CD4-positive, alpha-beta T cell (primary cell): ENCODE measurements around the gene ATG9A. TPM values are rescaled to one million over a fixed set of nuclear protein-coding genes. Genes with fewer than 3 reads are reported as not detected.

Source experiments
- ATAC-seq: fragments of 200-7000 bp; cut with Tn5 transposase; one replicate; pipeline ENCODE4 v1.10.0; 2022; ENCODE audit warnings: mild to moderate bottlenecking; ENCODE audit not compliant: poor library complexity
- CTCF ChIA-PET: fragments of 350-600 bp; sonication (Branson Sonifier 250); formaldehyde crosslinking; loops from one replicate; lab custom pipeline; 2021; ENCODE audit warnings: antibody characterized with exemption, inconsistent platforms; lab: Charles Lee
- POLR2A ChIA-PET: fragments of 350-600 bp; sonication (Branson Sonifier 250); formaldehyde crosslinking; loops from one replicate; lab custom pipeline; 2021; ENCODE audit warnings: antibody characterized with exemption, inconsistent platforms; lab: Charles Lee
- DNase-seq, 14 experiments: peaks; one replicate each; pipeline ENCODE4 v3.0.0-alpha.2; 2013 to 2020; ENCODE audit warnings: mixed read lengths in 2 of 14
- H3K27ac ChIP-seq, 2 donors: one replicate each; pipeline versions ENCODE4 v1.5.1 to v1.7.0; 2013; ENCODE audit warnings: low read length in 2 of 2, low read depth in 1 of 2, mild to moderate bottlenecking in 1 of 2
- H3K27me3 ChIP-seq, 2 experiments: 1 replicate in 1 of 2; 2 replicates in 1 of 2; pipeline versions ENCODE4 v1.6.1 to v1.7.0; 2013; ENCODE audit warnings: low read length in 2 of 2, control low read depth in 1 of 2, mild to moderate bottlenecking in 1 of 2, moderate library complexity in 1 of 2; ENCODE audit not compliant: insufficient read depth in 2 of 2, control insufficient read depth in 1 of 2
- H3K36me3 ChIP-seq: one replicate; pipeline ENCODE4 v1.6.1; 2013; ENCODE audit warnings: low read length, control low read depth; ENCODE audit not compliant: insufficient read depth
- H3K4me1 ChIP-seq: one replicate; pipeline ENCODE4 v1.6.1; 2013; ENCODE audit warnings: low read length, control low read depth; ENCODE audit not compliant: insufficient read depth
- H3K4me3 ChIP-seq: one replicate; pipeline ENCODE4 v1.5.1; 2013; ENCODE audit warnings: mild to moderate bottlenecking, low read length, moderate library complexity
- H3K9me3 ChIP-seq, 2 experiments: 1 replicate in 1 of 2; 2 replicates in 1 of 2; pipeline versions ENCODE4 v1.6.1 to v1.7.0; 2013; ENCODE audit warnings: low read length in 2 of 2, mild to moderate bottlenecking in 2 of 2, control low read depth in 1 of 2, moderate library complexity in 1 of 2; ENCODE audit not compliant: control insufficient read depth in 1 of 2, insufficient read depth in 1 of 2
- H3K27ac Mint-ChIP-seq: one replicate; pipeline ENCODE4 v1.8.0; 2020; ENCODE audit warnings: mixed read lengths
- H3K27me3 Mint-ChIP-seq: one replicate; pipeline ENCODE4 v1.8.0; 2021; ENCODE audit warnings: mixed read lengths
- H3K36me3 Mint-ChIP-seq: one replicate; pipeline ENCODE4 v1.8.0; 2021; ENCODE audit warnings: low read depth, mixed read lengths
- H3K4me1 Mint-ChIP-seq: one replicate; pipeline ENCODE4 v1.8.0; 2021; ENCODE audit warnings: low read depth, mixed read lengths
- H3K4me3 Mint-ChIP-seq: one replicate; pipeline ENCODE4 v1.8.0; 2020; ENCODE audit warnings: mild to moderate bottlenecking, mixed read lengths
- H3K9me3 Mint-ChIP-seq: one replicate; pipeline ENCODE4 v1.8.0; 2020; ENCODE audit warnings: mixed read lengths
- CTCF ChIP-seq: fragments of 200-600 bp; IDR thresholded peaks from one replicate; pipeline ENCODE4 v1.8.0; 2022; ENCODE audit warnings: antibody characterized with exemption, mild to moderate bottlenecking
- intact Hi-C, 2 experiments: fragments of 100-400 bp; cut with DNase I in 1 of 2; cut with micrococcal nuclease in 1 of 2; formaldehyde crosslinking; loops; one replicate each; pipeline versions ENCODE4 v1.15.1 to v1.9.0; 2023 to 2025; cut with DNase I, micrococcal nuclease
- total RNA-seq, 174 experiments: library from RNA in 2 of 174; stranded (reverse) in 2 of 174; gene quantifications; one replicate each; pipeline ENCODE4 v1.2.3 and lab custom pipeline; 2021 to 2026

The ATG9A gene
- total RNA-seq, 2 experiments from 2014 or later, result 105 to 106 TPM

DNA sequence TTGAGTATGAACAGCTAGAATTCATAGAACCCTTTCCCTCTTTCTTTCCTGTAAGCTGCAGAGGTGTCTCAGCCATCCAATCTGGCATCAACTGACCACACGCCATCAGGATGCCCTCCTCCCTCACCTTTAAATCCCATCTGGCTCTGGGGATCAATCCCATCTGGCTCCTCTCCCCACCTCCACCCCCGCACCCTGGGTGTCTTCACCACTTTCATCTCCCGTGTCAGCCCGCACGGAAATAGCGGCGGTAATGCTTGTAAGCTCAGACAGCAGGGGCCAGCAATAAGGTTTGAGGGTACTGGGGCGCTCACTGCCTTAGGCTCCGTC, 23.1 kb upstream of the ATG9A start:
- peaks cover 63% of the 10 kb centered on the region for H3K4me1 ChIP-seq
- H3K27ac ChIP-seq, result peak overlapping the region; percentile 71 to 87
- DNase-seq (peak in 6 of 14 experiments; percentile 14 to 57 (median 24)), ATAC-seq (no peak)
- Mint-ChIP-seq H3K27ac (peak overlapping the region; percentile 96), H3K4me1 (peaks cover 63% of the 10 kb centered on the region), H3K9me3 (no peaks in the 10 kb centered on the region), H3K27me3 (no peaks in the 10 kb centered on the region), H3K4me3 (peak overlapping the region; percentile 88), H3K36me3 (peaks cover 66% of the 10 kb centered on the region)
- H3K36me3 ChIP-seq, result peaks cover 44% of the 10 kb centered on the region
- H3K4me3 ChIP-seq, result peak overlapping the region; percentile 88
- intact Hi-C loops, result loop anchor here (2.0 to 10.0 kb wide), 3 partner anchors 35 to 688 kb away; partner anchors contain the start of genes ABCB6 (in 2 of the 2), CNOT9 (in 1 of the 2) and USP37 (in 1 of the 2)
- no peaks in the 10 kb centered on the region for H3K9me3 ChIP-seq
- ChIA-PET POLR2A (interaction anchor here (1.3 to 10.1 kb wide), 11 partner anchors 7 to 136 kb away, joined by 5 to 202 read pairs (median 47); partner anchors contain the start of genes ABCB6, ANKZF1, ATG9A and CNPPD1), CTCF (interaction anchor here (0.6 to 8.4 kb wide), 8 partner anchors 22 to 247 kb away, joined by 3 to 97 read pairs (median 6); partner anchors contain the start of genes ANKZF1, ATG9A, DNAJB2 and NHEJ1)
- no peaks in the 10 kb centered on the region for H3K27me3 ChIP-seq
- TF ChIP-seq CTCF, result no peak

DNA sequence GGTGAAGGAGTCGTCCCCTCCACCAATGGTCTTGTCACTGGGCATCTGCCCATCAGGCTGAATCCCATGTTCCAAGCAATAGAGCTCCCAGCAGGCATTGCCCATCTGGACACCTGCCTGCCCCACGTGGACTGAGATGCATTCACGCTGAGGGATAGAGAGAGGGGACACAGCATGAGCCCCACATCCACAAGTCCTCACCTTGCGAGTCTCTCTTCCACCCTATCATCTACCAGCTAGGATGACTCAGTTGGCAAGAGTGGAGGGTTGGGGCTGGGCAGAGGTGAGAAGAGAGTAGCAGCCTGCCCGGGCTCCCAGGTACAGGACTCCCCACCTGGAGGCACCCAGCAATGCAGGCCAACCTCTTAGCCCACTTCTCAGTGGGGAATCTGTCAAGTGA, 22.6 kb upstream of the ATG9A start:
- ChIA-PET CTCF (interaction anchor here (0.6 to 8.4 kb wide), 9 partner anchors 22 to 247 kb away, joined by 3 to 97 read pairs (median 4); partner anchors contain the start of genes ANKZF1, ATG9A, DNAJB2 and NHEJ1), POLR2A (interaction anchor here (1.3 to 10.1 kb wide), 10 partner anchors 9 to 136 kb away, joined by 5 to 202 read pairs (median 43); partner anchors contain the start of genes ABCB6, ANKZF1, ATG9A and CNPPD1)
- no peaks in the 10 kb centered on the region for H3K9me3 ChIP-seq
- H3K4me3 ChIP-seq, result peak overlapping the region; percentile 88
- Mint-ChIP-seq H3K27ac (peak overlapping the region; percentile 96), H3K36me3 (peaks cover 68% of the 10 kb centered on the region), H3K9me3 (no peaks in the 10 kb centered on the region), H3K27me3 (no peaks in the 10 kb centered on the region), H3K4me3 (peak overlapping the region; percentile 88), H3K4me1 (peaks cover 68% of the 10 kb centered on the region)
- H3K4me1 ChIP-seq, result peaks cover 68% of the 10 kb centered on the region
- ATAC-seq (no peak), DNase-seq (peak in 6 of 14 experiments; percentile 24 to 65 (median 30))
- TF ChIP-seq CTCF, result no peak
- H3K27ac ChIP-seq, result peak overlapping the region; percentile 71 to 87
- no peaks in the 10 kb centered on the region for H3K27me3 ChIP-seq
- peaks cover 44% of the 10 kb centered on the region for H3K36me3 ChIP-seq
- intact Hi-C loops, result loop anchor here (2.0 to 10.0 kb wide), 3 partner anchors 35 to 687 kb away; partner anchors contain the start of genes ABCB6 (in 2 of the 2), CNOT9 (in 1 of the 2) and USP37 (in 1 of the 2)

DNA sequence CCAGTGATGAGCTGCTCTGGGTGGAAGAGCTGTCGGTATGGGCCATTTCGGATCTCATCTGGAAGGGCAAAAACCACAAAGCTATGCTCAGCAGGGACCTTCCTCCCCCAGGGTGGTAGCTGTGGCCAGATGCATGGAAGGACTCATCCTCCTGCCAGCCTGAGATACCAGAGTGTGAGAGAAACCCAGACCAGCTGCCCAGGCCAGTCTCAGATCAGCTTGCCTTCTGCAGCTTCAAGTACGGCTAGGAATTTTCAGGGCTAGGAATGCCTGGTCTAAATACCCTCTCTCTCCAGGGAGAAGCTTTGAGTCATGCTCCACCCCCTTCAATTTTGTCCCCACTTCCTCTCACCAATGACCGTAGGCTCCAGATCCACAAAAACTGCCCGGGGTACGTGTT, 22.2 kb upstream of the ATG9A start:
- Histone ChIP-seq H3K27me3 (no peaks in the 10 kb centered on the region), H3K4me3 (peak overlapping the region; percentile 88), H3K36me3 (peaks cover 44% of the 10 kb centered on the region), H3K4me1 (peaks cover 72% of the 10 kb centered on the region), H3K9me3 (no peaks in the 10 kb centered on the region), H3K27ac (peak overlapping the region; percentile 71 to 87)
- ATAC-seq (no peak), DNase-seq (no peak)
- POLR2A ChIA-PET, result interaction anchor here (1.5 to 10.1 kb wide), 7 partner anchors 23 to 136 kb away, joined by 7 to 202 read pairs (median 48); partner anchors contain the start of genes ABCB6, ANKZF1, ATG9A and CNPPD1
- H3K27ac Mint-ChIP-seq, result peak overlapping the region; percentile 96
- no peaks in the 10 kb centered on the region for H3K9me3 Mint-ChIP-seq
- no peak for TF ChIP-seq CTCF
- peaks cover 68% of the 10 kb centered on the region for H3K36me3 Mint-ChIP-seq
- CTCF ChIA-PET, result interaction anchor here (0.6 to 8.4 kb wide), 8 partner anchors 21 to 92 kb away, joined by 3 to 97 read pairs (median 6); partner anchors contain the start of genes ANKZF1, ATG9A, DNAJB2 and NHEJ1
- intact Hi-C loops, result loop anchor here (2.0 to 10.0 kb wide), 3 partner anchors 34 to 687 kb away; partner anchors contain the start of genes ABCB6 (in 2 of the 2), CNOT9 (in 1 of the 2) and USP37 (in 1 of the 2)
- H3K4me3 Mint-ChIP-seq, result peak overlapping the region; percentile 88
- peaks cover 72% of the 10 kb centered on the region for H3K4me1 Mint-ChIP-seq
- no peaks in the 10 kb centered on the region for H3K27me3 Mint-ChIP-seq
